IPS-18a (cell line): ENCODE data around the gene ZBED6.
"Not testable (repeated sequence)": the region's sequence is repeated elsewhere in the genome, so short reads cannot be mapped to it uniquely, and the experiment has no call there.

Experiments used
- H3K27ac ChIP-seq: one replicate; pipeline ENCODE4 v1.5.1; 2013; ENCODE audit warnings: low read length
- H3K27me3 ChIP-seq: one replicate; pipeline ENCODE4 v1.6.1; 2013; ENCODE audit warnings: mild to moderate bottlenecking, low read length; ENCODE audit not compliant: control insufficient read depth, insufficient read depth
- H3K36me3 ChIP-seq: one replicate; pipeline ENCODE4 v1.6.1; 2013; ENCODE audit warnings: low read depth, low read length; ENCODE audit not compliant: control insufficient read depth
- H3K4me1 ChIP-seq: one replicate; pipeline ENCODE4 v1.6.1; 2013; ENCODE audit warnings: low read depth, low read length; ENCODE audit not compliant: control insufficient read depth
- H3K4me3 ChIP-seq: one replicate; pipeline ENCODE4 v1.5.1; 2013; ENCODE audit warnings: low read length
- H3K9ac ChIP-seq: one replicate; pipeline ENCODE4 v1.6.1; 2013; ENCODE audit warnings: mild to moderate bottlenecking, low read length, moderate library complexity
- H3K9me3 ChIP-seq: one replicate; pipeline ENCODE4 v1.6.1; 2013; ENCODE audit warnings: low read depth, low read length; ENCODE audit not compliant: control insufficient read depth

The ZBED6 gene

DNA sequence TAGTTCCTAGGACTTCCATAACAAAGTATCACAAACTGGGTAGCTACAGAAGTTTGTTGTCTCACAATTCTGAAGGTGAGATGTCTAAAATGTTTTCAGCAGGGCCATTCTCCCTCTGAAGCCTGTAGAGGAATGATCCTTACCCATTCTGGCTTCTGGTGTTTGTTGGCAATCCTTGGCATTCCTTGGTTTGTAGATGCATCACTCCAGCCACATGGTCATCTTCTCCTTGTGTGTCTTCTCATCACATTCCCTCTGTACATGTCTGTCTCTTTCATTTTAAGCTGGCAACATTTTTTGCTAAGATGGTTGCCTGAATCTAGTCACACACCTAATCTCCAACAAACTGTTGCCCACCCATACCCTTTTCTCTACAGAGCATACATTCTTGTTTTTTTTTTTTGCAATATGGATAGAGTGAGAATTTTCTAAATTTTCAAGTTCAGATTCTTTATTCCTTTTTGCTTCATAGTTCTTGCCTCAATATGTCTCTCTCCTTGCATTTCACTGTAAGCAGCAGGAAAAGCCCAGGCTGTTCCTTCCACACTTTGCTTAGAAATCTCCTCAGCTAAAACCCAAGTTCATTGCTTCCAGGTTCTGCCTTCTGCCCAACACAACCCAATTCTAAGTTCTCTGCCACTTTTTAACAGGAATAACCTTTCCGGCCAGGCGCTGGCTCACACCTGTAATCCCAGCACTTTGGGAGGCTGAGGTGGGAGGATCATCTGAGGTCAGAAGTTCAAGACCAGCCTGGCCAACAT is 18.3 kb downstream of the ZBED6 start:
- Histone ChIP-seq H3K9me3 (no peaks in the 10 kb centered on the region), H3K9ac (no peak overlapping the region), H3K27ac (no peak overlapping the region), H3K27me3 (no peaks in the 10 kb centered on the region), H3K4me3 (no peak overlapping the region), H3K4me1 (no peaks in the 10 kb centered on the region), H3K36me3 (peaks cover 28% of the 10 kb centered on the region)

DNA sequence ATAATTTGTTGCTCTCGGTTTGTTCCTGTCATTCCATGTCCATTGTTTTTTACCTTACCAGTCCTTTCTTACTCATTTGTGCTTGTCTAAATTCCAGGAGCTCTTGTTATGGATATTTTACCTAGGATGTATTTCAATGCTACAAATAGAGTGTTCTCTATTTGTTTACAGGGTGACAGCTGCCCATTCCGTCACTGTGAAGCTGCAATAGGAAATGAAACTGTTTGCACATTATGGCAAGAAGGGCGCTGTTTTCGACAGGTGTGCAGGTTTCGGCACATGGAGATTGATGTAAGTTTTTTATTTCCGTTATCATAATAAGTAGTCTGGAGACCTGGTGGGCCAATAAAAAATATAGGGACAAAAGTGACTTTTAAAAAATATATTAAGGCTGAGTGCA is 23.0 kb downstream of the ZBED6 start:
- Histone ChIP-seq H3K27me3 (no peaks in the 10 kb centered on the region), H3K9ac (no peak overlapping the region), H3K27ac (no peak overlapping the region), H3K4me1 (no peaks in the 10 kb centered on the region), H3K36me3 (peaks cover 67% of the 10 kb centered on the region), H3K9me3 (no peaks in the 10 kb centered on the region), H3K4me3 (no peak overlapping the region)

DNA sequence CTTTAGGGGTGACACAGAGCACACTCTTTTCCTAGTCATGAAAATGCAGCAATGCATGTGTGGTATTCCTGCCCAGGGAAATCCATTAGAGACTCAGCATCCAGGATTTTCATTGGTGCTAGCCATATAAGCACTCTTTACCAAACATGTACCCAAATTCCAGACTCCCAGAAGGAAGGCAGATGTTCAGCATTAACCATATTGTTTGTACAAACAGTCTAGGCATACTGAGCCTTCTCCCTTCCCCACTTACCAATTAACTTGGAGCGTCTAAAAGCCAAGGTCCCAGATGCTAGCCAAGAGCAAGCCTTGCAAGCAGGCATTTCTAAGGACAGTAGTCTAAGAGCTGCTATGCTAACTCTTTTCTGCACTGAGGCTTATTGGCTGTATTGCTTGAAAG is 27.9 kb downstream of the ZBED6 start:
- H3K27me3 ChIP-seq, result no peaks in the 10 kb centered on the region
- no peaks in the 10 kb centered on the region for H3K9me3 ChIP-seq
- no peaks in the 10 kb centered on the region for H3K4me1 ChIP-seq
- H3K27ac ChIP-seq, result no peak overlapping the region
- H3K4me3 ChIP-seq, result no peak overlapping the region
- H3K36me3 ChIP-seq, result peaks cover 71% of the 10 kb centered on the region
- H3K9ac ChIP-seq, result no peak overlapping the region

DNA sequence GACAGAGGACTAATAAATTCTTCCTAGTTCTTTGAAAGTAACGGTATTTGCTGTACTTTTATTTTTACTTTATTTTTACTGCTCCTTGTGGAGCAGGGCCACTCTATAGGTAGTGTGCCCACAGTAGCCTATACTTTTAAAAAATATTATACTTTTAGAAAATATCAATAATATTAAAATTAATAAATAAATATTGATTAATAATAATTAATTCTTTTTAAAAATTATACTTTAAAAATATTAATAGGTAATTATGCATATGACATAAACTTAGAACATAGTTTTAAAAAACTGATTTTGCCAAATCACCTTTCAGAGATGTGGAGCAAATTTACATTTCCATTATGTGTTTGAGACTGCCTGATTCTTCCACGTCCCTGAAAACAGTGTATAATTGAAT is 30.8 kb downstream of the ZBED6 start:
- Histone ChIP-seq H3K36me3 (peaks cover 74% of the 10 kb centered on the region), H3K4me1 (no peaks in the 10 kb centered on the region), H3K27ac (no peak overlapping the region), H3K9ac (no peak overlapping the region), H3K4me3 (no peak overlapping the region), H3K9me3 (no peaks in the 10 kb centered on the region), H3K27me3 (no peaks in the 10 kb centered on the region)

DNA sequence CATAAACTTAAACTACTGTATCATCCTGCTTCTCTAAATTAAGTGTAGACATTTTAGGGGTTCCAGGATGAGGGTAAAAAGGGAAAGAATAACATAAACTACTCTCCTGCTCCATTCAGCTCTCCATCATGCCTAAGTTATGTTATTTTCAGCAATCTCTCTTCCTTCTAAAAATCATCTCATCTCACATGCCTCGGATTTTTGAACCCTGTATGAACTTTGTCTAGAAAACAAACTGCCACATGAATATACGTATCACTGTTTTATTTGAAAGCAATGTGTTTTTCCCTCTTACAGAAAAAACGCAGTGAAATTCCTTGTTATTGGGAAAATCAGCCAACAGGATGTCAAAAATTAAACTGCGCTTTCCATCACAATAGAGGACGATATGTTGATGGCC is 32.6 kb downstream of the ZBED6 start:
- Histone ChIP-seq H3K4me1 (no peaks in the 10 kb centered on the region), H3K9me3 (no peaks in the 10 kb centered on the region), H3K36me3 (peaks cover 71% of the 10 kb centered on the region), H3K9ac (no peak overlapping the region), H3K27me3 (no peaks in the 10 kb centered on the region), H3K27ac (no peak overlapping the region), H3K4me3 (no peak overlapping the region)

DNA sequence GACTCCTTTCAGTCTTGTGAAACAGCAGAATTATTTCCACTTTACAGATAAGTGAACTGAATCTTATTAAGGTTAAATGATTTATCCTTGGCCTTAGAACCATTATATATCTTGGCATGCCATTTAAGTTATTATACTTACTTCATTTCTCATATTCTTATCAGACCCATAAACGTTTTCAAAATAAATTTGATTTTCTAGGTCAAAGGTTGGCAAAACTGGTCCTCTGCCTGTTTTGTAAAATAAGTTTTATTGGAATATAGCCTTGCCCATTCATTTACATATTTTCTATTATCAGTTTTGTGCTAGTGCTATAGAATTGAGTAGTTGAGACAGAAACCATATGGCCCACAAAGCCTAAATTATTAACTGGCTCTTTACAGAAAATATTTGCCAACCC is 33.1 kb downstream of the ZBED6 start:
- Histone ChIP-seq H3K27ac (no peak overlapping the region), H3K27me3 (no peaks in the 10 kb centered on the region), H3K9me3 (no peaks in the 10 kb centered on the region), H3K36me3 (peaks cover 67% of the 10 kb centered on the region), H3K9ac (no peak overlapping the region), H3K4me1 (no peaks in the 10 kb centered on the region), H3K4me3 (no peak overlapping the region)

DNA sequence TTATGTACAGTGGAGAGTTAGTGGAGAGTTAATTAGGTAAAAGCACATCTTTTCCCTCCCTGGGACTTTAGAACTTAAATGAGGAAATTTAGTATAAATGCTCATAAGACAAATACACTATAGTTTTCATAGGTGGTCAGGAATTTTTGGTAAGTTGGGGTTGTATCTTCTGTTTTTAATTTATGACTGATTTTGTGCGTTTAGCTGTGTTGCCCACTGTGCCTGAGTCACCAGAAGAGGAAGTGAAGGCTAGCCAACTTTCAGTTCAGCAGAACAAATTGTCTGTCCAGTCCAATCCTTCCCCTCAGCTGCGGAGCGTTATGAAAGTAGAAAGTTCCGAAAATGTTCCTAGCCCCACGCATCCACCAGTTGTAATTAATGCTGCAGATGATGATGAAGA is 33.8 kb downstream of the ZBED6 start:
- H3K36me3 ChIP-seq, result peaks cover 70% of the 10 kb centered on the region
- not testable (repeated sequence) for H3K9ac ChIP-seq, H3K27ac ChIP-seq, H3K4me3 ChIP-seq, H3K9me3 ChIP-seq, H3K4me1 ChIP-seq, H3K27me3 ChIP-seq

DNA sequence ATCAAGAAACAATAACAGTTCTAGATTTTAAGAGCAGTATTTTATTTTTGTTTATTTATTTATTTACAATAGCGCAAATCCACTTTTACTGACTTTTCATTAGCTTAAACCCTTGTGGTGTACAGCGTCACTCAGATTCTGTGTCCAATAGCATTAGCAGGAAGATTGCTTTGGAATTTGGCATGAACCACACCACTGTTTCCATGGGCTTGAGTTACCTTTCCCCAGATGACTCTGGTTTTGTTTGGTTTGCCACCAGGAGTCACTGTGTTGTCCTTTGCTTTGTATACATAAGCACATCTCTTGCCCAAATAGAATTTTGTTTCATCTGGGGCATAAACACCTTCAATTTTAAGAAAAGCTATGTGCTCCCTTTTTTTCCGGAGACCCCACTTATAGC is 40.1 kb downstream of the ZBED6 start:
- no peaks in the 10 kb centered on the region for H3K4me1 ChIP-seq
- no peaks in the 10 kb centered on the region for H3K27me3 ChIP-seq
- no peak overlapping the region for H3K27ac ChIP-seq
- H3K9me3 ChIP-seq, result no peaks in the 10 kb centered on the region
- H3K36me3 ChIP-seq, result peaks cover 77% of the 10 kb centered on the region
- H3K9ac ChIP-seq, result no peak overlapping the region
- no peak overlapping the region for H3K4me3 ChIP-seq

DNA sequence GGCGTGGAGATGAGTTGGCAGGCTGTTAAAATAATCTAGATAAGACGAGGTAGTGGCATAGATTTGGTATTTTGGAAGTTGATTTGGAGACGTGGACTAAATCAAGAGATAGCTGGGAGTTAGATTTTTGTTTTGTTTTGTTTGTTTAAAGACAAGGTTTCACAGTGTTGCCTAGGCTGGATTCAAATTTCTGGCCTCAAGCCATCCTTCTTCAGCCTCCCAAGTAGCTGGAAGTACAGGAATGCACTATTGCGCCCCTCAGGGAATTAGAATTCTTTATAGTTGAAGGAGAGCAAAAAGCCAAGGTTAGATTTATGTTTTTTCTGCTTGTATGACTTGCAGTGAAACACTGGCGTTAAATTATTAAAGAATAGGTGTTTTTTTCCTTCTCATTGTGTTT is 43.7 kb downstream of the ZBED6 start:
- Histone ChIP-seq H3K27me3 (no peaks in the 10 kb centered on the region), H3K4me3 (no peak overlapping the region), H3K36me3 (peaks cover 64% of the 10 kb centered on the region), H3K27ac (no peak overlapping the region), H3K4me1 (peaks cover 8% of the 10 kb centered on the region), H3K9me3 (no peaks in the 10 kb centered on the region), H3K9ac (no peak overlapping the region)

DNA sequence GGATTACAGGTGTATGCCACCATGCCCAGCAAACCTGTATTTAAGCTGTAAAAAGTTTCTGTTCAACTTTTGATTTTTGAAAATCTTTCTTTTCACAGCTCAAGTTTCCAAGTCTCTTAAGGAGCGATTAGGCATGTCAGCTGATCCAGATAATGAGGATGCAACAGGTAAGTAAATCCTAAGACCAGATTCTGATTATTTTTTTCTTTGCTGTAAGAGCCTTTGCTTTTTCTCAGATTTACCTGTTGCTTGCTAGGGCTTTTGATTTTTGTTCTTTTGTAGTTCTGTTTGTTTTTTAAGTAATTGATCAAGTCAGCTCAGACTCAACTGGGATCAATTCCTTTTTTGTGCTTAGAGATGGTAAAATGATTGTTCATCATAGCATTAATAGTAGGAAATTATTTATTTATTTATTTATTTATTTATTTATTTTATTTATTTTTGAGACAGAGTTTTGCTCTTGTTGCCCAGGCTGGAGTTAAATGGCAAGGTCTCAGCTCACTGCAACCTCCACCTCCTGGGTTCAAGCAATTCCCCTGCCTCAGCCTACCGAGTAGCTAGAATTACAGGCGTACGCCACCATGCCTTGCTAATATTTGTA is 44.9 kb downstream of the ZBED6 start:
- peaks cover 53% of the 10 kb centered on the region for H3K36me3 ChIP-seq
- H3K9me3 ChIP-seq, result no peaks in the 10 kb centered on the region
- no peaks in the 10 kb centered on the region for H3K27me3 ChIP-seq
- H3K4me1 ChIP-seq, result peaks cover 8% of the 10 kb centered on the region
- no peak overlapping the region for H3K9ac ChIP-seq
- no peak overlapping the region for H3K4me3 ChIP-seq
- H3K27ac ChIP-seq, result no peak overlapping the region

DNA sequence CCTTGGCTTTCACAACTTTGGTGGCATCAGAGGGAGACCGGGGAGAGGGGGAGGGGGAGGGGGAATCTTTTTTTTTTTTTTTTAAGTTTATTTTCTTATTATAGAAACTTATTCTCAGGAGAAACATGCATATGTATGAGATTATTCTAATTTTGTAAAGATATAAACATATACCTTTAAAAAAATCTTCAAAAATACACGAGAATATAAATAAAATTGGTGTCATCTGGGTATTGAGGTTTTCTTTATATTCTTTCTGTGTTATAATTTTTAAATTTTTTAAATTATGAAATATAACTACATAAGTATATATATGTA is 47.1 kb downstream of the ZBED6 start:
- no peak overlapping the region for H3K4me3 ChIP-seq
- H3K36me3 ChIP-seq, result peaks cover 57% of the 10 kb centered on the region
- H3K4me1 ChIP-seq, result peaks cover 8% of the 10 kb centered on the region
- no peak overlapping the region for H3K9ac ChIP-seq
- H3K27ac ChIP-seq, result no peak overlapping the region
- no peaks in the 10 kb centered on the region for H3K27me3 ChIP-seq
- no peaks in the 10 kb centered on the region for H3K9me3 ChIP-seq

DNA sequence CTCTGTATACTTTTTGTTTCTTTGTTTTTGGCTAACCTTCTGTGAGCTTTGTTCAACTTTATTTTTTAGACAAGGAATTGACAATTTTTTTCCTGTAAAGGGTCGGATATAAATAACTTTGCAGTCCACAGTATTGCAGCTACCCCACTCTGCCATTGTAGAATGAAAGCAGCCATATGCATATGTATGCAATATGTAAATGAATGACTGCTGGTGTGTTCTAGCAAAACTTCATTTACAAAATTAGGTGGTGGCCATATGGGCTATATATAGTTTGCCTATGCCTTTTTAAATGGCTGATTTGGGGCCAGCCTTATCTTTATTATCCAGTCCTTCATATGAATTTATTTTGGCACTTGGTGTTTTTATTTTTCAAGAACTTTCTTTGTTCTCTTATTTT is 48.0 kb downstream of the ZBED6 start:
- no peak overlapping the region for H3K4me3 ChIP-seq
- no peak overlapping the region for H3K27ac ChIP-seq
- H3K4me1 ChIP-seq, result peaks cover 8% of the 10 kb centered on the region
- no peaks in the 10 kb centered on the region for H3K27me3 ChIP-seq
- H3K36me3 ChIP-seq, result peaks cover 57% of the 10 kb centered on the region
- no peaks in the 10 kb centered on the region for H3K9me3 ChIP-seq
- no peak overlapping the region for H3K9ac ChIP-seq
